ENCODE measurements around the gene REPIN1.

DNA sequence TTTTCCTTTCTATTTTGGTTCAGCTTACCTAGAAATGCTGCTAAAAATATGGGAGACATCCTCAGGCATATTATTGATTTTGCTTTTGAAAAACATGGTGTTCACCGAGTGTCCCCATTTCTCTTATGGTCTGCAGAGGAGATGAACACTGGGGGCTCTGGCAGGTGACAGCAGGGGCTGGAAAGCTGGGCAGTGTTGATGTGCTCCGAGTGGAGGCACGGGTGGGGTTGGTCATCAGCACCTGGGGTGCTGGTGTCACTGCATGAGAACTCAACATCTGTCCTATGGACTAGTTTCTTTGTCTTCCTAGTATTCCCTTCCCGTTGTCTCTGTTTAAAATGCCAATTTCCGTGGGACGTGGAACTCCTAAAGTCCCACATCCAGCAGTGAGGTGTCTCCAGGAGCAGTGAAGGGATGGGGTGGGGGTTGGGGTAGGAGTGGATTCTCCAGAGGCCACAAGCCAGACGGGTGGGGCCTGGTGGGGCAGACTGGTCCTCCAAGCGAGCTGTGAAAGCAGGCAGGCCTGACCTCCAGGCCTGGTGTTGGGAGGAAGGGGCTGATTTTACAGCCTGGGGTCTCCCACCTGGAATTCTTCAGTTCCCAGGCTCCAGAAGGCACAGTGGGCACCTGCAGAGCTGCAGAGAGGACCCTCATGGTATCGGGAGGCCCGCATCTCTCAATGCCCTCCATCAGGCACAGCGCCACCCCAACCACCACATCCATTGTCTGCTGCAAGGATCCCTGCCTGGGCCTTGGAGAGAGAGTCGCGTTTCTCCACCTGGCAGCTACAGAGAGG is 35.0 kb downstream of the REPIN1 start:
- no peak for TF ChIP-seq POLR2A (IDR thresholded peaks at IDR 0.05)
- TF ChIP-seq, protein P1, sequence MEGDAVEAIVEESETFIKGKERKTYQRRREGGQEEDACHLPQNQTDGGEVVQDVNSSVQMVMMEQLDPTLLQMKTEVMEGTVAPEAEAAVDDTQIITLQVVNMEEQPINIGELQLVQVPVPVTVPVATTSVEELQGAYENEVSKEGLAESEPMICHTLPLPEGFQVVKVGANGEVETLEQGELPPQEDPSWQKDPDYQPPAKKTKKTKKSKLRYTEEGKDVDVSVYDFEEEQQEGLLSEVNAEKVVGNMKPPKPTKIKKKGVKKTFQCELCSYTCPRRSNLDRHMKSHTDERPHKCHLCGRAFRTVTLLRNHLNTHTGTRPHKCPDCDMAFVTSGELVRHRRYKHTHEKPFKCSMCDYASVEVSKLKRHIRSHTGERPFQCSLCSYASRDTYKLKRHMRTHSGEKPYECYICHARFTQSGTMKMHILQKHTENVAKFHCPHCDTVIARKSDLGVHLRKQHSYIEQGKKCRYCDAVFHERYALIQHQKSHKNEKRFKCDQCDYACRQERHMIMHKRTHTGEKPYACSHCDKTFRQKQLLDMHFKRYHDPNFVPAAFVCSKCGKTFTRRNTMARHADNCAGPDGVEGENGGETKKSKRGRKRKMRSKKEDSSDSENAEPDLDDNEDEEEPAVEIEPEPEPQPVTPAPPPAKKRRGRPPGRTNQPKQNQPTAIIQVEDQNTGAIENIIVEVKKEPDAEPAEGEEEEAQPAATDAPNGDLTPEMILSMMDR (IDR thresholded peaks at IDR 0.05): no peak

Data from adrenal gland (tissue), 5 donors.